HG03558 (cell line): ENCODE results near the gene KCNMB3.
"Not testable (repeated sequence)": the region's sequence is repeated elsewhere in the genome, so short reads cannot be mapped to it uniquely, and the experiment has no call there.

ENCODE experiments used
- ATAC-seq: cut with Tn5 transposase; IDR thresholded peaks from one replicate; pipeline ENCODE4 v1.9.1; 2021; ENCODE audit warnings: moderate number of reproducible peaks; ENCODE audit not compliant: unreplicated experiment; ENCODE audit errors: extremely low read depth

The KCNMB3 gene

DNA sequence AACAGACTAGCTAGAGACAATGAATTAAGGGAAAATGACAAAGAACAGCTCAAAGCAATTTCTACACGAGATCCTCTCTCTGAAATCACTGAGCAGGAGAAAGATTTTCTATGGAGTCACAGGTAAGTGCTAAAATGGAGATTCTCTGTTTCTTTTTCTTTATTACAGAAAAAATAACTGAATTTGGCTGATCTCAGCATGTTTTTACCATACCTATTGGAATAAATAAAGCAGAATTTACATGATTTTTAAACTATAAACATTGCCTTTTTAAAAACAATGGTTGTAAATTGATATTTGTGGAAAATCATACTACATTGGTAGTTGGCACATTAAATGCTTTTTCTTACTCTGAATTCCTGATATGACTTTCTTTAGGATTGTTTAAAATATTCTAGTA, 32.7 kb downstream of the KCNMB3 start:
- not testable (repeated sequence) for ATAC-seq

DNA sequence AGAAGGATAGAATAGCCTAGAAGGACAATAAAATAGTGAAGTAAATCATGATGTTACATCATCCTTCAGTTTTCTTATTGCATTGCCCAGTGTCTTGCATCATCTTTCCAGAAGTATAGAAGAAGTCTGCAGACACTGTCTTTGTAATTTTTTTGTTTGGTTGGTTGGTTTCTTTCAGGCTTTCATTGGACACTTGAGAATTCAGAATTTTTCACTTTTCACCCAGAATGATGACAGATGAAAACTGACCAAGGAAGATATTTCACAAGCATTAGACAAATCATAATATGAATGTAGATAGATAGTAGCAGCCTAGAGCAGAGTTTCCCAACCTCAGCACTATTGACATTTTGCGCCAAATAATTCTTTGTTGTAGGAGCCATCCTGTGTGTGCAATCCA, 35.4 kb downstream of the KCNMB3 start:
- not testable (repeated sequence) for ATAC-seq

DNA sequence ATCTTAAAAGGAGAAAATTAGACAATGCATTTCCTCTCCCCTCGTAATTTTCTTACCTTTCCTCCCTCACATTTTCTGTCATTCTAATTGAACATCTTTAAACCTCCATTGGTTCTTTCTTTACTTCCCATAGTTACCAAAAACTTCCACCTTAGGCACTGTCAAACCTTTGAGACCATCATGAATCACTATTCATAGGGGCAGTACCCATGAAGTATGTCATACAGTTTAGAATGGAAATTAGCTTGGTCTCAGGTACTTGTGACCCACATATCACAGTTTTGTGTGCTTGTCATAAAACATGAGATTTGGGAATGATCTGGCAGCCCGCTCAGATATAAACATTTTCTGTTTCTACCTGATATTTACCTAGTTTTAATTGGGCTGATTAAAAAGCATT, 50.1 kb downstream of the KCNMB3 start:
- ATAC-seq: no peak

DNA sequence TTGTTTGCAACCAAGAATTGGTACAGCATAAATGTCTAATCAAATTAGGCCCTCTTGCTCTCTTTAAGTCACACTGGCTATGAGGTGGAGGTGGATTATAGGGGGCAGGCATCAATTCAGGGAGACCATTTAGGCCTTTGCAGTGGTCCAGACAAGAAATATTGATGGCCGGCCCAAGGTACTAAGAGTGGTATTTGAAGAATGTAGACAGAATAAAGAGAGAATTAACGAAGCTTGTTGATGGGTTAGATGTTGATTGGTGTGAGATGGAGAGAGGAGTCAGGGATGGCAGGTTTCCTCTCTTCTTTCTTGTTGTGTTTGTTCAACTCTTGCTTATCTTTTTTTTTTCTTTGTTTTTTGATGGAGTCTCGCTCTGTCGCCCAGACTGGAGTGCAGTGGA, 54.2 kb downstream of the KCNMB3 start:
- ATAC-seq: no peak

- peak; percentile 90 for ATAC-seq
These were observed 54.8 kb downstream of the KCNMB3 start for GRCh38 chr3:179196098-179196497.

DNA sequence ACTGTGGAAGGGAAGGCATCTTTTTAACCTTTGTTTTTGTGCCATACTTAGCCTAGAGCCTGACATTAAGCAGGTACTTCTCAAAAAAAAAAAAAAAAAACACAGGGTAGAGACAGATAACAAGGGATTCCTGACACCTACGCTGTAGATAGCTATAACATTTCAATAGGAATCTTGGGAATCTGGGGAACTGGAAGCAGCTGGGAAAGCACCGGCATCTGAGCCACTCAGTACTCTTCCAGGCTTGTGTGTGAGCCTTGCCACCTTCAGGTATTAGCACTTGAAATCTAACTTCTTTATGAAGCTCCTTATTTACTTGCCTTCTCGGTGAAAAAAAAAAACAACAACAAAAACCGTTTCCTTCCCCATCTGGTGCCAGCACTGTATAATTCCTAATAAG, 56.0 kb downstream of the KCNMB3 start:
- no peak for ATAC-seq
